GM19463 (cell line): ENCODE measurements around the gene SUGCT.

Experiments used
- ATAC-seq: cut with Tn5 transposase; IDR thresholded peaks from one replicate; pipeline ENCODE4 v1.9.1; 2021; ENCODE audit warnings: mild to moderate bottlenecking, moderate library complexity; ENCODE audit not compliant: unreplicated experiment

Gene SUGCT

GRCh38 chr7:40704172-40704571 is 569.4 kb downstream of the SUGCT start:
- no peak for ATAC-seq

GRCh38 chr7:40706829-40707228 is 572.0 kb downstream of the SUGCT start:
- ATAC-seq = no peak

GRCh38 chr7:40709062-40709964 is 574.5 kb downstream of the SUGCT start:
- ATAC-seq = no peak

GRCh38 chr7:40711706-40712105 is 576.9 kb downstream of the SUGCT start:
- ATAC-seq = no peak

- no peak for ATAC-seq
These were observed 579.7 kb downstream of the SUGCT start for GRCh38 chr7:40714363-40715052.

GRCh38 chr7:40715053-40715430 is 580.2 kb downstream of the SUGCT start:
- ATAC-seq = no peak

GRCh38 chr7:40716052-40716451 is 581.2 kb downstream of the SUGCT start:
- no peak for ATAC-seq

- ATAC-seq = peak; percentile 93
These were observed 582.4 kb downstream of the SUGCT start for GRCh38 chr7:40717242-40717641.

- no peak for ATAC-seq
These were observed 585.6 kb downstream of the SUGCT start for GRCh38 chr7:40720416-40720815.

GRCh38 chr7:40721342-40721949 is 586.6 kb downstream of the SUGCT start:
- no peak for ATAC-seq

- ATAC-seq = no peak
These were observed 587.4 kb downstream of the SUGCT start for GRCh38 chr7:40722242-40722641.

- no peak for ATAC-seq
These were observed 589.0 kb downstream of the SUGCT start for GRCh38 chr7:40723829-40724228.

- ATAC-seq = no peak
These were observed 591.8 kb downstream of the SUGCT start for GRCh38 chr7:40726559-40726958.

- no peak for ATAC-seq
These were observed 598.3 kb downstream of the SUGCT start for GRCh38 chr7:40733114-40733513.

- no peak for ATAC-seq
These were observed 598.8 kb downstream of the SUGCT start for GRCh38 chr7:40733578-40733977.

- no peak for ATAC-seq
These were observed 604.5 kb downstream of the SUGCT start for GRCh38 chr7:40739257-40739656.

- no peak for ATAC-seq
These were observed 607.5 kb downstream of the SUGCT start for GRCh38 chr7:40742270-40742669.

GRCh38 chr7:40746841-40747556 is 612.2 kb downstream of the SUGCT start:
- ATAC-seq = no peak

- ATAC-seq = no peak
These were observed 613.1 kb downstream of the SUGCT start for GRCh38 chr7:40747856-40748255.

GRCh38 chr7:40749877-40750276 is 615.1 kb downstream of the SUGCT start:
- no peak for ATAC-seq

GRCh38 chr7:40753455-40753854 is 618.6 kb downstream of the SUGCT start:
- no peak for ATAC-seq
